Vagina (tissue), 2 donors: ENCODE data around the gene FBRSL1. TPM values are rescaled to one million over a fixed set of nuclear protein-coding genes. Genes with fewer than 3 reads are reported as not detected.

Experiments
- DNase-seq, 2 donors: peaks; one replicate each; pipeline ENCODE4 v3.0.0-alpha.2; 2017; ENCODE audit errors: extremely low spot score in 2 of 2
- H3K27ac ChIP-seq: fragments of 200-600 bp; sonication (generic); one replicate; pipeline ENCODE4 v1.5.1; 2019
- H3K27me3 ChIP-seq: fragments of 200-600 bp; sonication (generic); one replicate; pipeline ENCODE4 v1.5.1; 2019
- H3K36me3 ChIP-seq, 2 donors: fragments of 200-600 bp; sonication (generic); one replicate each; pipeline ENCODE4 v1.5.1; 2017 to 2019
- H3K4me1 ChIP-seq: fragments of 200-600 bp; sonication (generic); one replicate; pipeline ENCODE4 v1.5.1; 2019
- H3K4me3 ChIP-seq, 2 donors: fragments of 200-600 bp; sonication (generic); 1 replicate in 1 of 2; 2 replicates in 1 of 2; pipeline ENCODE4 v1.5.1; 2016 to 2019
- H3K9me3 ChIP-seq: fragments of 200-600 bp; sonication (generic); one replicate; pipeline ENCODE4 v1.5.1; 2019
- CTCF ChIP-seq, 3 experiments: fragments of 450-650 bp in 2 of 3; fragments of 200-600 bp in 1 of 3; sonication (generic) in 1 of 3; IDR thresholded peaks; one replicate each; pipeline ENCODE4 v1.5.1; 2017 to 2019; ENCODE audit warnings: antibody characterized with exemption in 3 of 3, mild to moderate bottlenecking in 2 of 3, moderate library complexity in 2 of 3
- POLR2A ChIP-seq, 2 donors: fragments of 450-650 bp; IDR thresholded peaks; one replicate each; pipeline ENCODE4 v1.6.1; 2017; ENCODE audit warnings: antibody characterized with exemption in 2 of 2, mild to moderate bottlenecking in 2 of 2, moderate library complexity in 2 of 2
- POLR2AphosphoS5 ChIP-seq, 2 donors: sonication (generic); formaldehyde crosslinking; IDR thresholded peaks; one replicate each; pipeline ENCODE4 v1.9.0; 2017; ENCODE audit warnings: antibody characterized with exemption in 2 of 2, mild to moderate bottlenecking in 2 of 2, low read depth in 1 of 2; ENCODE audit not compliant: insufficient read depth in 1 of 2
- intact Hi-C: fragments of 100-400 bp; cut with DNase I; formaldehyde crosslinking; loops from one replicate; pipeline ENCODE4 v1.15.1; 2023
- total RNA-seq: library from RNA; depleted of rRNA; stranded (reverse); fragments of >200 nt; gene quantifications from one replicate; pipeline ENCODE4 v1.2.3, GENCODE V29; 2016

The FBRSL1 gene
- total RNA-seq, 1 donor from 2014 or later = 11.0 TPM

GRCh38 chr12:132516095-132517012 is 26.4 kb downstream of the FBRSL1 start:
- H3K36me3 ChIP-seq = peaks cover 0 to 7% of the 10 kb centered on the region in 2 donors
- H3K4me1 ChIP-seq = peaks cover 45% of the 10 kb centered on the region
- H3K27ac ChIP-seq = no peak overlapping the region
- intact Hi-C loops = no loop called here
- H3K9me3 ChIP-seq = no peaks in the 10 kb centered on the region
- no peak for DNase-seq
- no peaks in the 10 kb centered on the region for H3K27me3 ChIP-seq
- no peak for TF ChIP-seq CTCF (IDR thresholded peaks at IDR 0.05)
- TF ChIP-seq POLR2AphosphoS5 (IDR thresholded peaks at IDR 0.05; ENCODE audit: insufficient read depth in 1 of 2, low read depth in 1 of 2) = no peak
- TF ChIP-seq POLR2A (IDR thresholded peaks at IDR 0.05) = no peak
- no peak overlapping the region for H3K4me3 ChIP-seq

GRCh38 chr12:132517013-132517739 is 27.2 kb downstream of the FBRSL1 start:
- Histone ChIP-seq H3K27me3 (no peaks in the 10 kb centered on the region), H3K36me3 (peaks cover 0 to 3% of the 10 kb centered on the region in 2 donors), H3K4me1 (peaks cover 39% of the 10 kb centered on the region), H3K9me3 (no peaks in the 10 kb centered on the region), H3K27ac (no peak overlapping the region), H3K4me3 (no peak overlapping the region)
- DNase-seq = no peak
- TF ChIP-seq CTCF (IDR thresholded peaks at IDR 0.05) = no peak
- TF ChIP-seq POLR2AphosphoS5 (IDR thresholded peaks at IDR 0.05; ENCODE audit: insufficient read depth in 1 of 2, low read depth in 1 of 2) = no peak
- TF ChIP-seq POLR2A (IDR thresholded peaks at IDR 0.05) = no peak
- intact Hi-C loops = no loop called here

- Histone ChIP-seq H3K9me3 (no peaks in the 10 kb centered on the region), H3K4me3 (no peak overlapping the region), H3K27ac (no peak overlapping the region), H3K27me3 (no peaks in the 10 kb centered on the region), H3K4me1 (peaks cover 34% of the 10 kb centered on the region), H3K36me3 (no peaks in the 10 kb centered on the region)
- DNase-seq = no peak
- TF ChIP-seq CTCF (IDR thresholded peaks at IDR 0.05) (no peak), POLR2AphosphoS5 (IDR thresholded peaks at IDR 0.05; ENCODE audit: insufficient read depth in 1 of 2, low read depth in 1 of 2) (no peak), POLR2A (IDR thresholded peaks at IDR 0.05) (no peak)
- intact Hi-C loops = no loop called here
Observed at GRCh38 chr12:132517740-132518100, 27.8 kb downstream of the FBRSL1 start.

GRCh38 chr12:132518354-132518992 is 28.5 kb downstream of the FBRSL1 start:
- H3K4me3 ChIP-seq = no peak overlapping the region
- H3K27me3 ChIP-seq = no peaks in the 10 kb centered on the region
- no peak overlapping the region for H3K27ac ChIP-seq
- no peaks in the 10 kb centered on the region for H3K9me3 ChIP-seq
- H3K4me1 ChIP-seq = peaks cover 34% of the 10 kb centered on the region
- TF ChIP-seq POLR2A (IDR thresholded peaks at IDR 0.05) (no peak), CTCF (IDR thresholded peaks at IDR 0.05) (no peak), POLR2AphosphoS5 (IDR thresholded peaks at IDR 0.05; ENCODE audit: insufficient read depth in 1 of 2, low read depth in 1 of 2) (no peak)
- H3K36me3 ChIP-seq = no peaks in the 10 kb centered on the region
- no peak for DNase-seq
- intact Hi-C loops = no loop called here
